K562 (cell line): ENCODE results near the gene ATF6B. TPM values are rescaled to one million over a fixed set of nuclear protein-coding genes. Genes with fewer than 3 reads are reported as not detected.

ENCODE experiments used
- CBFA2T3 ChIP-seq: fragments of 450-650 bp; IDR thresholded peaks from 2 replicates; pipeline ENCODE4 v1.6.1; 2017
- CTCF ChIP-seq, 3 experiments: IDR thresholded peaks in 2 of 3; conservative IDR thresholded peaks in 1 of 3; 2 replicates each; pipeline ENCODE4 v1.5.1; 2011 to 2012; ENCODE audit warnings: low read length in 3 of 3, mild to moderate bottlenecking in 3 of 3, control low read depth in 2 of 3, improper control_type of control experiment in 1 of 3, inconsistent platforms in 1 of 3, low read depth in 1 of 3, mixed read lengths in 1 of 3, moderate library complexity in 1 of 3; ENCODE audit not compliant: insufficient read depth in 2 of 3
- ELF2 ChIP-seq: fragments of 250-450 bp; sonication (Bioruptor Pico); IDR thresholded peaks from 2 replicates; pipeline ENCODE4 v1.5.0; 2021; ENCODE audit warnings: mild to moderate bottlenecking
- GTF2E2 ChIP-seq: fragments of 200-800 bp; sonication (Bioruptor generic); IDR thresholded peaks from 2 replicates; pipeline ENCODE4 v1.6.1; 2016; ENCODE audit warnings: missing genetic modification characterization, missing compliant biosample characterization
- KDM4B ChIP-seq, 2 experiments: fragments of 450-650 bp in 1 of 2; sonication (generic) in 1 of 2; IDR thresholded peaks; 2 replicates each; pipeline ENCODE4 v1.6.1; 2016 to 2017; ENCODE audit warnings: borderline replicate concordance in 2 of 2, antibody characterized with exemption in 1 of 2, low read depth in 1 of 2, mild to moderate bottlenecking in 1 of 2
- POLR2A ChIP-seq: fragments of 450-650 bp; conservative IDR thresholded peaks from 2 replicates; pipeline ENCODE4 v1.6.1; 2016
- RAD21 ChIP-seq, 2 experiments: fragments of 250-450 bp in 1 of 2; fragments of 450-650 bp in 1 of 2; sonication (Bioruptor Pico) in 1 of 2; formaldehyde crosslinking in 1 of 2; IDR thresholded peaks in 1 of 2; conservative IDR thresholded peaks in 1 of 2; 2 replicates each; pipeline versions ENCODE4 v1.4.0 to v1.8.0; 2020 to 2022; ENCODE audit warnings: mild to moderate bottlenecking in 2 of 2, moderate library complexity in 1 of 2
- ZNF511 ChIP-seq: sonication (generic); formaldehyde crosslinking; IDR thresholded peaks from 2 replicates; pipeline ENCODE4 v1.8.0; 2022; ENCODE audit warnings: mild to moderate bottlenecking, missing genetic modification reagents
- polyA plus RNA-seq, 8 experiments: library from polyadenylated mRNA; depleted of rRNA in 4 of 8; stranded (reverse) in 5 of 8; unstranded in 3 of 8; fragments of >200 nt; fragmentation: Nextera tagmentation in 2 of 8; fragmentation: Illumina TruSeq in 1 of 8; extraction: Ambion mirVana in 2 of 8; extraction: Trizol in 1 of 8; gene quantifications; 2 replicates each; pipeline versions ENCODE4 v1.2.1 to v1.2.3, GENCODE V29; 2011 to 2014; ENCODE audit warnings: inconsistent platforms in 1 of 8, missing spikeins in 1 of 8
- total RNA-seq, 7 experiments: library from RNA; depleted of rRNA in 6 of 7; stranded (reverse); fragments of >200 nt in 6 of 7; fragmentation: Illumina TruSeq in 2 of 7; extraction: Trizol in 2 of 7; gene quantifications; 2 replicates each; pipeline versions ENCODE4 v1.2.1 to v1.2.3, GENCODE V29; 2011 to 2021; ENCODE audit warnings: low replicate concordance in 1 of 7
- TF ChIP-seq, protein P1 (sequence below): fragments of 250-450 bp; sonication (Bioruptor Pico); IDR thresholded peaks from 2 replicates; pipeline ENCODE4 v1.9.0; 2021; ENCODE audit warnings: mild to moderate bottlenecking, inconsistent platforms

ATF6B gene
- total and polyA plus RNA-seq, 9 of the 15 experiments (the other 6 are each of a cell fraction or from before 2014, with no cell fraction given) = 20.7 to 131 (median 31.7) TPM

GRCh38 chr6:32168350-32168749, 40.3 kb upstream of the ATF6B start (continued):
- TF ChIP-seq CTCF (IDR thresholded peaks at IDR 0.05 in 2 of 3, conservative IDR thresholded peaks at IDR 0.05 in 1 of 3; ENCODE audit: insufficient read depth in 2 of 3, low read depth in 1 of 3, low read length in 3 of 3) = peak; percentile 38 to 52 (median 43)
- TF ChIP-seq ELF2 = 0 out of 2 replicates have a peak, but pooled peaks have one; percentile 29
- 0 out of 2 replicates have a peak, but pooled peaks have one; percentile 24 for TF ChIP-seq GTF2E2 (tag)
- 0 out of 2 replicates have a peak, but pooled peaks have one; percentile 24 for TF ChIP-seq ZNF511
- TF ChIP-seq RAD21 (CRISPR knock-in tag; conservative IDR thresholded peaks at IDR 0.05 in 1 of 2, IDR thresholded peaks at IDR 0.05 in 1 of 2) = 0 out of 4 replicates have a peak, but pooled peaks of 1 of the 2 experiments have one; percentile 9
- TF ChIP-seq KDM4B (IDR thresholded peaks at IDR 0.05; ENCODE audit: borderline replicate concordance in 2 of 2, low read depth in 1 of 2) = 0 out of 4 replicates have a peak, but pooled peaks of 1 of the 2 experiments have one; percentile 31
- TF ChIP-seq CBFA2T3 = no peak
- peak; percentile 56; the same call in 1 of the 2 replicates for TF ChIP-seq POLR2A
- TF ChIP-seq, protein P1, sequence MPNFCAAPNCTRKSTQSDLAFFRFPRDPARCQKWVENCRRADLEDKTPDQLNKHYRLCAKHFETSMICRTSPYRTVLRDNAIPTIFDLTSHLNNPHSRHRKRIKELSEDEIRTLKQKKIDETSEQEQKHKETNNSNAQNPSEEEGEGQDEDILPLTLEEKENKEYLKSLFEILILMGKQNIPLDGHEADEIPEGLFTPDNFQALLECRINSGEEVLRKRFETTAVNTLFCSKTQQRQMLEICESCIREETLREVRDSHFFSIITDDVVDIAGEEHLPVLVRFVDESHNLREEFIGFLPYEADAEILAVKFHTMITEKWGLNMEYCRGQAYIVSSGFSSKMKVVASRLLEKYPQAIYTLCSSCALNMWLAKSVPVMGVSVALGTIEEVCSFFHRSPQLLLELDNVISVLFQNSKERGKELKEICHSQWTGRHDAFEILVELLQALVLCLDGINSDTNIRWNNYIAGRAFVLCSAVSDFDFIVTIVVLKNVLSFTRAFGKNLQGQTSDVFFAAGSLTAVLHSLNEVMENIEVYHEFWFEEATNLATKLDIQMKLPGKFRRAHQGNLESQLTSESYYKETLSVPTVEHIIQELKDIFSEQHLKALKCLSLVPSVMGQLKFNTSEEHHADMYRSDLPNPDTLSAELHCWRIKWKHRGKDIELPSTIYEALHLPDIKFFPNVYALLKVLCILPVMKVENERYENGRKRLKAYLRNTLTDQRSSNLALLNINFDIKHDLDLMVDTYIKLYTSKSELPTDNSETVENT (CRISPR knock-in tag) = 0 out of 2 replicates have a peak, but pooled peaks have one; percentile 19
